HFFc6 (cell line): Measurements from ENCODE around the gene SBF2. TPM values are rescaled to one million over a fixed set of nuclear protein-coding genes. Genes with fewer than 3 reads are reported as not detected.
A peak's percentile ranks its signal among the peaks of the same experiment; 100 is the strongest.
"Not testable (repeated sequence)": the region's sequence is repeated elsewhere in the genome, so short reads cannot be mapped to it uniquely, and the experiment has no call there.

ENCODE experiments used
- DNase-seq: peaks from one replicate; pipeline ENCODE4 v3.0.0-alpha.2; 2018
- H3K27ac Mint-ChIP-seq: 2 replicates; pipeline ENCODE4 v1.8.0; 2020; ENCODE audit warnings: mild to moderate bottlenecking, mixed read lengths
- H3K27me3 Mint-ChIP-seq: 2 replicates; pipeline ENCODE4 v1.8.0; 2021; ENCODE audit warnings: mild to moderate bottlenecking, moderate library complexity, mixed read lengths; ENCODE audit not compliant: insufficient read depth
- H3K36me3 Mint-ChIP-seq: 2 replicates; pipeline ENCODE4 v1.8.0; 2021; ENCODE audit warnings: low read depth, mixed read lengths
- H3K4me1 Mint-ChIP-seq: 2 replicates; pipeline ENCODE4 v1.8.0; 2020; ENCODE audit warnings: low read depth, mixed read lengths
- H3K4me3 Mint-ChIP-seq: 2 replicates; pipeline ENCODE4 v1.8.0; 2020; ENCODE audit warnings: mild to moderate bottlenecking, moderate library complexity, mixed read lengths
- H3K9me3 Mint-ChIP-seq: 2 replicates; pipeline ENCODE4 v1.8.0; 2020; ENCODE audit warnings: mild to moderate bottlenecking, mixed read lengths
- CTCF ChIP-seq: fragments of 200-600 bp; sonication (generic); IDR thresholded peaks from 2 replicates; pipeline ENCODE4 v1.5.0; 2021; ENCODE audit warnings: antibody characterized with exemption, mild to moderate bottlenecking
- total RNA-seq, 6 experiments: library from RNA; stranded (reverse); fragmentation: NEBNext Ultra II Directional; extraction: Animal tissue kit (Norgen Biotek cat#: 25700); gene quantifications; 2 replicates in 1 of 6; 3 replicates in 5 of 6; pipeline ENCODE4 v1.2.3, GENCODE V29; 2021

The SBF2 gene
- total RNA-seq, 6 experiments from 2014 or later: 25.2 to 36.0 (median 30.7) TPM

- H3K4me3 Mint-ChIP-seq: peak overlapping the region; percentile 69
- H3K4me1 Mint-ChIP-seq: peaks cover 71% of the 10 kb centered on the region
- H3K27ac Mint-ChIP-seq: peak overlapping the region; percentile 78
- DNase-seq: peak; percentile 45
- peaks cover 6% of the 10 kb centered on the region for H3K36me3 Mint-ChIP-seq
- no peaks in the 10 kb centered on the region; the same call in 1 of the 2 replicates for H3K27me3 Mint-ChIP-seq
- H3K9me3 Mint-ChIP-seq: no peaks in the 10 kb centered on the region
- TF ChIP-seq CTCF: no peak
Observed at GRCh38 chr11:10268746-10269488, 25.1 kb downstream of the SBF2 start.

GRCh38 chr11:10267821-10268220, 26.2 kb downstream of the SBF2 start:
- DNase-seq: no peak
- Mint-ChIP-seq H3K9me3 (no peaks in the 10 kb centered on the region), H3K27me3 (no peaks in the 10 kb centered on the region; the same call in 1 of the 2 replicates), H3K27ac (peak overlapping the region; percentile 78), H3K4me3 (peak overlapping the region; percentile 60), H3K36me3 (peaks cover 6% of the 10 kb centered on the region), H3K4me1 (peaks cover 72% of the 10 kb centered on the region)
- no peak for TF ChIP-seq CTCF

DNA sequence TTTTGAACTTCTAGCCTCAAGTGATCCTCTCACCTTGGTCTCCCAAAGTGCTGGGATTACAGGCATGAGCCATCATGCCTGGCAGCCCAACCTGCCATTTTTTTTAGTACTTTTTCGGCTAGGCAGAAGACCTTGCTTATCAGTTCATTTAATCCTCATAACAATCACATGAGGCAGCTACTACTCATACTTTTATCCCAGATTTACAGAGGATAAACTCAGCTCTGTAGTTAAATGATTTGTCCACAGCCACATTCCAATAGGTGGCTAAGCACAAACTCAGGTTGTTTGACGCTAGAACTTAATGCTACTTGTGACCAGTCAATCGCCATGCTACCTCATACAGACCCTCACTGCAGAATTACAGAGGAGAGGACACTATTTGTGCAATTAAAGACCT, 28.1 kb downstream of the SBF2 start:
- H3K4me3 Mint-ChIP-seq: peak overlapping the region; percentile 19
- H3K27ac Mint-ChIP-seq: peak overlapping the region; percentile 73
- H3K9me3 Mint-ChIP-seq: no peaks in the 10 kb centered on the region
- peaks cover 91% of the 10 kb centered on the region for H3K4me1 Mint-ChIP-seq
- DNase-seq: peak; percentile 61
- TF ChIP-seq CTCF: no peak
- H3K27me3 Mint-ChIP-seq: no peaks in the 10 kb centered on the region; the same call in 1 of the 2 replicates
- peaks cover 6% of the 10 kb centered on the region for H3K36me3 Mint-ChIP-seq

DNA sequence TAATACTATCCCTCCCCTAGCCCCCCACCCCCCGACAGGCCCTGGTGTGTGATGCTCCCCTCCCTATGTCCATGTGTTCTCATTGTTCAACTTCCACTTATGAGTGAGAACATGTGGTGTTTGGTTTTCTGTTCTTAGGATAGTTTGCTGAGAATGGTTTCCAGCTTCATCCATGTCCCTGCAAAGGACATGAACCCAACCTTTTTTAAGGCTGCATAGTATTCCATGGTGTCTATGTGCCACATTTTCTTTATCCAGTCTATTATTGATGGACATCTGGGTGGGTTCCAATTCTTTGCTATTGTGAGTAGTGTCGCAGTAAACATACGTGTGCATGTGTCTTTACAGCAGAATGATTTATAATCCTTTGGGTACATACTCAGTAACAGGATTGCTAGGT, 29.3 kb downstream of the SBF2 start:
- not testable (repeated sequence) for H3K4me3 Mint-ChIP-seq, H3K36me3 Mint-ChIP-seq, DNase-seq, H3K27ac Mint-ChIP-seq, H3K27me3 Mint-ChIP-seq, H3K9me3 Mint-ChIP-seq
- peaks cover 98% of the 10 kb centered on the region for H3K4me1 Mint-ChIP-seq

DNA sequence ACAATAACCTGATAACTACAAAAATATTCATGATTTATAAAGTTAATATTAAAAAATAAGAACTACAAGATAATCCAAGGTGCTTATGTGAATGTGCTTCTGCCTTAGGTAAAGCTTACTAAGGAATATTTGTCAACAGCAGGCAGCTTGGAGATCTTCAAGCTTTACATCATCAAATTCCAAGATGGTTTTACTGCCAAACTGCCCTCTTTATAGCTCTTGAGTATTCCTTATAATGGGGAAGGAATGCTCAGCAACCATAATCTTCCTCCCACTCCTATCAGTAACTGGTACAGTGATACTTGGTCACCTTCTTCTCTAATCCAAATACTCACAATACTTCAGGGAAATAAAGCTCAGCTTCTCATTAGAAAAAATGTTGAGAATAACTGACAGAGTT, 30.1 kb downstream of the SBF2 start:
- Mint-ChIP-seq H3K27ac (peak overlapping the region; percentile 62), H3K27me3 (no peaks in the 10 kb centered on the region; the same call in 1 of the 2 replicates), H3K9me3 (no peaks in the 10 kb centered on the region), H3K36me3 (peaks cover 6% of the 10 kb centered on the region), H3K4me1 (peaks cover 94% of the 10 kb centered on the region), H3K4me3 (no peak overlapping the region)
- peak; percentile 59 for DNase-seq
- TF ChIP-seq CTCF: no peak

DNA sequence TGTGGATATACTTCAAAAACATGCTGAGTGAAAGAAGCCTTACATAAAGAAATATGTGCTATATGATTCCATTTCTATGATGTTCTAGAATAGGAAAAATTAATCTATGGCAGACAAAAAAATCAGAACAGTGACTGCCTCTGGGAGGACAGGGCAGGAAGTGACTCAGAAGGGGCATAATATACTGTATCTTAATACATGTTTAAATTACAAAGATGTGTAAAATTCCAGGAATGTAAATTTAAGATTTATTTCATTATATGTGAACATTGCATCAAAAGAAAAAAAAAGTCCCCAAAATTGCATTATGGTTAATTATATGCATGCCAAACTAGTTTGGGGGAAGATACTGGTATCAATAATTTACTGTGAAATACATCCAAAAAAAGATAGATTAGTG, 32.2 kb downstream of the SBF2 start:
- no peak for TF ChIP-seq CTCF
- peaks cover 6% of the 10 kb centered on the region for H3K36me3 Mint-ChIP-seq
- H3K9me3 Mint-ChIP-seq: no peaks in the 10 kb centered on the region
- peak overlapping the region; percentile 62 for H3K27ac Mint-ChIP-seq
- peak overlapping the region; percentile 51 for H3K4me3 Mint-ChIP-seq
- no peaks in the 10 kb centered on the region; the same call in 1 of the 2 replicates for H3K27me3 Mint-ChIP-seq
- DNase-seq: no peak
- H3K4me1 Mint-ChIP-seq: peaks cover 91% of the 10 kb centered on the region
